Hypothalamus (tissue), 51 donors: ENCODE data around the gene KLK2.

Experiments
- DNase-seq, 51 donors: peaks; one replicate each; lab custom pipeline; 2025; lab: John Stamatoyannopoulos, UW

KLK2 gene

DNA sequence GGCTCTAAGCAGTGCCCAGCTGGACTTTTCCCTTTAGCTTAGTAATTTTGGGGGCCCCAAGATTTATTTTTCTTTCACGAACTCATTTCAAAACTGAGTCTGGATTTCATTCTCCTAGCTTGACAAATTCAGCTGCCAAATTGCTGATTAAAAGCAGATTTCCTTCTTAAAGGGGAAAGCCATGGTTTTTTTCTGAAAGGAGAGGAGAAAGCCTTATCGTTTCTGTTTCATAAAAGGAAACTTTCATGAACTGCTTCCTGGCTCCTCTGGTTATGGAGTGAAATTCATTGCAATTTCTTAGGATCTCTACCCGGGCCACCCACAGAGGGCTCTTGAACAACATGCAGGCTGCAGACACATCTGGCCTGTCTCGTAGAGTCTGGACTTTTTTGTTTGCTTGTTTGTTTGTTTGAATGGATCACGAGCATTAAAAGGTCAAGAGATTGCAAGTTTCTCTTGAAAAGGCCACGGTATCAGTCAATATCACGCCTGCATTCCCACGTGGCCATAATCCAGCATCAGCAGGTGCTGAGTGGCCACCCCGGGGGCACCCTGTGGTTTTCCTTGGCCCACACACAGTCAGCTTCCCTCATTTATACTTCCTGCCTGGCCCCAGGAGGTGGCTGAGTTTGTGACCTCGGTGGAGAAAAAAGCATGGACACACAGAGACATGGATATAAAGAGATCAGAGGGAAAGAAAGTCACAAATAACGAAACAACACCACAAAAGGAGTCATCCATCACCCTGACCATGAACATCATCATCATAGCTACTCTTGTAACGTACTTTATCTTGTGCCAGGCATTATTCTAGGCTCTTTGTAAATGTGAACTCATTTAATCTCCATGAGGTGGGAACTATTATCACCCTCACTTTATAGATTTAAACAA lies 48.4 kb downstream of the KLK2 start:
- DNase-seq: no peak

DNA sequence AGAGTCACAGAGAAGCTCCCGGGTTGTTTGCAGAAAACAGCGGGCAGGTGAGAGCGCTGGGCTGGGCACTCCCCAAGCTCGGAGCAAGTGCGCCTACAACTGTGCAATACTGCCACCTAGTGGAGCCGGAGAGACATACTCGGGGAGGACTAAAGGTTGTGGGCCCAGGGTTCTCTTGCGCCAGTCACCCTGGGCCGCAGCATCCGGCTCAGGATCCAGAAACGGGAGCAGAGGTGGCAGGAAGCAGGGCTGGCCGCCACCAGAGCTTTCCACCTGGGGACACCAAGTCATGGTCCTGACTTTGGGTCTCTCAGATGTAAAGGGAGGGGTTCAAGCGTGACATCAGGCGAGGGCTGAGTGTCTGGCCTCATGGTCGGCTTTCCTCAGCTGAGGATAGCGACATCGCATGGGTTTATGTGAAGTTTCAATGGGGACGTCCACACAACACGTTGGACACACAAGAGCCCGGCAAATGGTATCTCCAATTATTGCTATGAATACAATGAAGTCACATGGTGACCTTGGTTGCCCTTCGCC lies 49.1 kb downstream of the KLK2 start:
- peak in 45 of 51 donors; percentile 3 to 81 (median 41) for DNase-seq

DNA sequence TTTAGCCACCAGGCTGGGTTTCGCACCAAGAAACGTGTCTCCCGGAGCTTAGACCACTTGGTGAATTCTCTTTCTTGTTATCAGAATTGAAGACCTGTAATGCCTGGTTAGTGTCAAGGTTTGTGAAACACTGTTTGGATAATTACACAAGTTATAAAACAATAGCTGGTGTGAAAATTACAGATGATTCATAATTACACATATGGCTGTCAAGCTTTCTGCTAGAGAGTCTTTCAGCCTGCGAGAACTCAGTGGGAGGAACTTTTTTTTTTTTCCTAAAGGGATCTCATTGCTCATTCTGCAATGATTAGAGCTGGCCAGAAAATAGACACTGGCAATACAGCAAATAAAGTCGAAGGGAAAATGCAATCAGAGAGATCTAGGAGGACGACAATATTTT lies 51.3 kb downstream of the KLK2 start:
- DNase-seq: no peak

DNA sequence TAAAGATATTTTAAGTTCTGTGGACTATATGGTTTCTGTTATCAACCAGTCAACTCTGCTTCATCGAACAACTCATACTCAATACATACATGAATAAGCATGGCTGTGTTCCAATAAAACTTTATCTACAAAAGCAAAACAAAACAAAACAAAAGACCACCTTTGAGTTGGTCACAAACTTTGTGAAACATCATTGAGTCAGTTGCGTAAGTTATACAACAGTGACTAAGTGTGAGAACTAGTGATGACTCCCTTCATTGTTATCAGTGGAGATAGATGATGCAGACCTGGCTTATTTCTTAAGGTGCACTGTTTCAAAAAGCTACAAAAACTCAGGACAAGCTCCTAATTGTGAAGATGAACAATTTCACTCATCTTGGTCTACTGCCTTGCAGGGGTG lies 52.5 kb downstream of the KLK2 start:
- no peak for DNase-seq

DNA sequence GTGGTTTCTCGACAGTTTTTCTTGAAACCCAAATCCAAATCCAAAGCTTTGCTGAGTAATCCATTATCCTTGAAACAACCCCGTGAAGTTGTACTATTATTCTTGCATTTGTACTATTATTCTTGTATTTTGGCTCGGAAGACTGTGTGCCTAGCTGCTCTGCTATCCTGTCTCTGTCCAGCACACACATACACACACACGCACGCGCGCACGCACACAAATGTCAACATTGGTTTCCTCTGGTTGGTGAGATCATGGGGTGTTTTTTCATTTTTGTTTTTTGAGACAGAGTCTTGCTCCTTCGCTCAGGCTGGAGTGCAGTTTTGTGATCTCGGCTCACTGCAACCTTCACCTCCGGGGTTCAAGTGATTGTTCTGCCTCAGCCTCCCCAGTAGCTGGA lies 52.9 kb downstream of the KLK2 start:
- no peak for DNase-seq

DNA sequence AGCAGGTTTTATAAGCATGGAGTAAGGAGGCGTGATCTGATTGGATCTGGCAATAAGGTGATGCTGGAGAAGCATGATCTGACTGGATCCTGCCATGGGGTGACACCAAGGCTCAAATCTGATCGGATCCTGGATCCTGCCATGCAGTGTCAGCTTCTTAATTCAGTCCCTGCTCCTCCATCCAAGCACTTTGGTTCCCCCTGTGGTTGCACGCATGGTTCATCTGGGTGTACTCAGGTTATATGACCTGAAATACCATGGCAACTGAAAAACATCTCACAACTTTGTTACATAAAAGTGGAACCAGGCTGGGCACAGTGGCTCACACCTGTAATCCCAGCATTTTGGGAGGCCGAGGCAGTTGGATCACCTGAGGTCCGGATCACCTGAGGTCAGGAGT lies 55.6 kb downstream of the KLK2 start:
- no peak for DNase-seq
